Measurements from ENCODE around the gene NPR2. TPM values are rescaled to one million over a fixed set of nuclear protein-coding genes. Genes with fewer than 3 reads are reported as not detected.

NPR2 gene
- total RNA-seq, 1 donor = 16.6 TPM

- H3K4me2 ChIP-seq (ENCODE audit: insufficient read depth, low read length) = no peak overlapping the region
- no peak for TF ChIP-seq CTCF (IDR thresholded peaks at IDR 0.05; ENCODE audit: extremely low read depth, low read depth, low read length)
- peaks cover 31% of the 10 kb centered on the region for H3K4me1 ChIP-seq (ENCODE audit: insufficient read depth, low read length)
- H2AFZ ChIP-seq (ENCODE audit: low read length) = no peak overlapping the region
- no peaks in the 10 kb centered on the region for H3K9me3 ChIP-seq (ENCODE audit: low read depth, low read length)
- peaks cover 24% of the 10 kb centered on the region for H3K79me2 ChIP-seq (ENCODE audit: insufficient read depth, low read length)
- no peaks in the 10 kb centered on the region for H3K36me3 ChIP-seq (ENCODE audit: insufficient read depth, low read length)
- DNase-seq (ENCODE audit: insufficient read length, low spot score, missing footprints) = no peak
- no peak overlapping the region for H3K4me3 ChIP-seq (ENCODE audit: insufficient read depth, low read length)
- peaks cover 11% of the 10 kb centered on the region for H3K27me3 ChIP-seq (ENCODE audit: insufficient read depth, low read length)
- H4K20me1 ChIP-seq (ENCODE audit: insufficient read depth, low read length) = no peaks in the 10 kb centered on the region
- H3K27ac ChIP-seq (ENCODE audit: low read depth, low read length) = no peak overlapping the region
Measured at GRCh38 chr9:35789541-35789940, 1.9 kb upstream of the NPR2 start.

GRCh38 chr9:35790025-35790384, 1.4 kb upstream of the NPR2 start:
- H3K9me3 ChIP-seq (ENCODE audit: low read depth, low read length) = no peaks in the 10 kb centered on the region
- no peak overlapping the region for H3K4me2 ChIP-seq (ENCODE audit: insufficient read depth, low read length)
- H3K4me1 ChIP-seq (ENCODE audit: insufficient read depth, low read length) = peaks cover 36% of the 10 kb centered on the region
- H3K36me3 ChIP-seq (ENCODE audit: insufficient read depth, low read length) = no peaks in the 10 kb centered on the region
- H3K79me2 ChIP-seq (ENCODE audit: insufficient read depth, low read length) = peaks cover 29% of the 10 kb centered on the region
- H2AFZ ChIP-seq (ENCODE audit: low read length) = no peak overlapping the region
- H3K27me3 ChIP-seq (ENCODE audit: insufficient read depth, low read length) = peaks cover 8% of the 10 kb centered on the region
- no peak overlapping the region for H3K27ac ChIP-seq (ENCODE audit: low read depth, low read length)
- DNase-seq (ENCODE audit: insufficient read length, low spot score, missing footprints) = no peak
- no peak for TF ChIP-seq CTCF (IDR thresholded peaks at IDR 0.05; ENCODE audit: extremely low read depth, low read depth, low read length)
- no peak overlapping the region for H3K4me3 ChIP-seq (ENCODE audit: insufficient read depth, low read length)
- no peaks in the 10 kb centered on the region for H4K20me1 ChIP-seq (ENCODE audit: insufficient read depth, low read length)

GRCh38 chr9:35790385-35791296, 750 bp upstream of the NPR2 start:
- Histone ChIP-seq H3K4me2 (ENCODE audit: insufficient read depth, low read length) (peak overlapping the region; percentile 76), H3K36me3 (ENCODE audit: insufficient read depth, low read length) (no peaks in the 10 kb centered on the region), H4K20me1 (ENCODE audit: insufficient read depth, low read length) (no peaks in the 10 kb centered on the region), H2AFZ (ENCODE audit: low read length) (peak overlapping the region; percentile 85), H3K4me1 (ENCODE audit: insufficient read depth, low read length) (peaks cover 42% of the 10 kb centered on the region), H3K79me2 (ENCODE audit: insufficient read depth, low read length) (peaks cover 35% of the 10 kb centered on the region), H3K4me3 (ENCODE audit: insufficient read depth, low read length) (peak overlapping the region; percentile 60), H3K27ac (ENCODE audit: low read depth, low read length) (no peak overlapping the region), H3K27me3 (ENCODE audit: insufficient read depth, low read length) (peaks cover 5% of the 10 kb centered on the region), H3K9me3 (ENCODE audit: low read depth, low read length) (no peaks in the 10 kb centered on the region)
- peak; percentile 91 for TF ChIP-seq CTCF (IDR thresholded peaks at IDR 0.05; ENCODE audit: extremely low read depth, low read depth, low read length)
- peak; percentile 97 for DNase-seq (ENCODE audit: insufficient read length, low spot score, missing footprints)

- no peak overlapping the region for H2AFZ ChIP-seq (ENCODE audit: low read length)
- no peaks in the 10 kb centered on the region for H3K36me3 ChIP-seq (ENCODE audit: insufficient read depth, low read length)
- peaks cover 48% of the 10 kb centered on the region for H3K79me2 ChIP-seq (ENCODE audit: insufficient read depth, low read length)
- no peaks in the 10 kb centered on the region for H3K9me3 ChIP-seq (ENCODE audit: low read depth, low read length)
- H4K20me1 ChIP-seq (ENCODE audit: insufficient read depth, low read length) = no peaks in the 10 kb centered on the region
- no peak overlapping the region for H3K27ac ChIP-seq (ENCODE audit: low read depth, low read length)
- no peaks in the 10 kb centered on the region for H3K27me3 ChIP-seq (ENCODE audit: insufficient read depth, low read length)
- peak overlapping the region; percentile 74 for H3K4me3 ChIP-seq (ENCODE audit: insufficient read depth, low read length)
- peaks cover 42% of the 10 kb centered on the region for H3K4me1 ChIP-seq (ENCODE audit: insufficient read depth, low read length)
- DNase-seq (ENCODE audit: insufficient read length, low spot score, missing footprints) = peak; percentile 69
- peak overlapping the region; percentile 78 for H3K4me2 ChIP-seq (ENCODE audit: insufficient read depth, low read length)
- no peak for TF ChIP-seq CTCF (IDR thresholded peaks at IDR 0.05; ENCODE audit: extremely low read depth, low read depth, low read length)
Measured at GRCh38 chr9:35792024-35792813, 828 bp downstream of the NPR2 start.
